HepG2 (cell line): Measurements from ENCODE around the gene GK.
"Not testable (repeated sequence)": the region's sequence is repeated elsewhere in the genome, so short reads cannot be mapped to it uniquely, and the experiment has no call there.

Source experiments
- CTCF ChIP-seq: sonication (generic); formaldehyde crosslinking; IDR thresholded peaks from 2 replicates; pipeline ENCODE4 v1.5.0; 2020; ENCODE audit warnings: mild to moderate bottlenecking, missing genetic modification reagents, moderate library complexity
- ZFP1 ChIP-seq: IDR thresholded peaks from 2 replicates; pipeline ENCODE4 v1.6.1; 2016
- ZNF790 ChIP-seq: sonication (generic); formaldehyde crosslinking; IDR thresholded peaks from 2 replicates; pipeline ENCODE4 v1.8.0; 2022; ENCODE audit warnings: missing genetic modification reagents, mild to moderate bottlenecking, borderline replicate concordance

- TF ChIP-seq ZNF790, ZFP1, CTCF (CRISPR knock-in tag): not testable (repeated sequence)
These were observed 18.0 kb downstream of the GK start for GRCh38 chrX:30671189-30671588.
